Measurements from ENCODE around the gene ZSCAN10. TPM values are rescaled to one million over a fixed set of nuclear protein-coding genes. Genes with fewer than 3 reads are reported as not detected.

The ZSCAN10 gene
- total RNA-seq, 1 experiment from 2014 or later, result 207 TPM

- TF ChIP-seq, protein P1, sequence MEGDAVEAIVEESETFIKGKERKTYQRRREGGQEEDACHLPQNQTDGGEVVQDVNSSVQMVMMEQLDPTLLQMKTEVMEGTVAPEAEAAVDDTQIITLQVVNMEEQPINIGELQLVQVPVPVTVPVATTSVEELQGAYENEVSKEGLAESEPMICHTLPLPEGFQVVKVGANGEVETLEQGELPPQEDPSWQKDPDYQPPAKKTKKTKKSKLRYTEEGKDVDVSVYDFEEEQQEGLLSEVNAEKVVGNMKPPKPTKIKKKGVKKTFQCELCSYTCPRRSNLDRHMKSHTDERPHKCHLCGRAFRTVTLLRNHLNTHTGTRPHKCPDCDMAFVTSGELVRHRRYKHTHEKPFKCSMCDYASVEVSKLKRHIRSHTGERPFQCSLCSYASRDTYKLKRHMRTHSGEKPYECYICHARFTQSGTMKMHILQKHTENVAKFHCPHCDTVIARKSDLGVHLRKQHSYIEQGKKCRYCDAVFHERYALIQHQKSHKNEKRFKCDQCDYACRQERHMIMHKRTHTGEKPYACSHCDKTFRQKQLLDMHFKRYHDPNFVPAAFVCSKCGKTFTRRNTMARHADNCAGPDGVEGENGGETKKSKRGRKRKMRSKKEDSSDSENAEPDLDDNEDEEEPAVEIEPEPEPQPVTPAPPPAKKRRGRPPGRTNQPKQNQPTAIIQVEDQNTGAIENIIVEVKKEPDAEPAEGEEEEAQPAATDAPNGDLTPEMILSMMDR (conservative IDR thresholded peaks at IDR 0.05), result no peak
- H3T11ph ChIP-seq (ENCODE audit: low read length), result no peak overlapping the region
- H3K79me1 ChIP-seq (ENCODE audit: insufficient read depth, low read depth, low read length, poor library complexity, severe bottlenecking), result no peaks in the 10 kb centered on the region
- H3K18ac ChIP-seq (ENCODE audit: insufficient read length, low read depth, low read length), result no peak overlapping the region
- H2BK15ac ChIP-seq (ENCODE audit: low read depth, low read length), result no peak overlapping the region
- no peak overlapping the region for H3K14ac ChIP-seq (ENCODE audit: insufficient read depth, low read length)
- H4K8ac ChIP-seq (replicated peaks; ENCODE audit: insufficient read length, low read depth, low read length), result no peak overlapping the region
- no peaks in the 10 kb centered on the region; the same call in 1 of the 2 replicates for H3K4me1 ChIP-seq (ENCODE audit: insufficient read depth, low read length)
- Mint-ChIP-seq H3K36me3 (ENCODE audit: insufficient read depth in 1 of 3, low read depth in 3 of 3) (peaks cover 0 to 8% (median 0%) of the 10 kb centered on the region in 3 experiments; a peak in 3 of 7 replicates), H3K4me1 (peaks cover 23 to 31% of the 10 kb centered on the region in 2 experiments), H3K27ac (no peak overlapping the region), H3K9me3 (no peaks in the 10 kb centered on the region), H3K27me3 (ENCODE audit: low read depth) (peaks cover 17% of the 10 kb centered on the region), H3K4me3 (no peak overlapping the region)
- no peak overlapping the region for H2AFZ ChIP-seq (ENCODE audit: low read length)
- H3K4me2 ChIP-seq (ENCODE audit: insufficient read depth, insufficient read length, low read length), result no peak overlapping the region
- no CpG with 5 or more reads among the region's 7 CpGs for WGBS (ENCODE audit: extremely low coverage, insufficient read length, low lambda C conversion rate)
- H3K4ac ChIP-seq (ENCODE audit: low read depth, low read length), result no peak overlapping the region
- no peak overlapping the region for H2BK12ac ChIP-seq (ENCODE audit: insufficient read length, low read depth, low read length)
- no peak overlapping the region for H2BK120ac ChIP-seq (ENCODE audit: low read depth, low read length, poor library complexity, severe bottlenecking)
- no peak overlapping the region for H4K5ac ChIP-seq (ENCODE audit: insufficient read length, low read depth, low read length)
- no peaks in the 10 kb centered on the region for H3K79me2 ChIP-seq (ENCODE audit: insufficient read depth, low read length)
- H3K9me3 ChIP-seq (ENCODE audit: control insufficient read depth, low read depth, low read length), result no peaks in the 10 kb centered on the region
- H4K20me1 ChIP-seq (ENCODE audit: control insufficient read depth, insufficient read depth, insufficient read length), result no peaks in the 10 kb centered on the region
- no peak overlapping the region for H4K91ac ChIP-seq (ENCODE audit: insufficient read length, low read depth, low read length)
- H3K9ac ChIP-seq (ENCODE audit: extremely low read depth, insufficient read length, low read length), result no peak overlapping the region
- no peak overlapping the region for H3K27ac ChIP-seq (ENCODE audit: insufficient read length, low read depth, low read length)
- no peak for DNase-seq
- no peak overlapping the region for H2BK5ac ChIP-seq (ENCODE audit: insufficient read length, low read length)
- H3K56ac ChIP-seq (ENCODE audit: insufficient read length, low read depth, low read length), result no peak overlapping the region
- no peaks in the 10 kb centered on the region for H3K27me3 ChIP-seq (ENCODE audit: insufficient read depth, low read length)
- H2BK20ac ChIP-seq (ENCODE audit: low read depth, low read length, poor library complexity, severe bottlenecking), result no peak overlapping the region
- H3K23me2 ChIP-seq (ENCODE audit: insufficient read length, low read depth, low read length, poor library complexity, severe bottlenecking), result no peaks in the 10 kb centered on the region
- no peak overlapping the region for H2AK5ac ChIP-seq (ENCODE audit: insufficient read length, low read length)
- no peak overlapping the region for H3K23ac ChIP-seq (ENCODE audit: insufficient read length, low read depth, low read length)
Observed at GRCh38 chr16:3073448-3073847, 25.6 kb downstream of the ZSCAN10 start.

Measured in H9 (cell line).